Dedifferentiated amniotic fluid mesenchymal stem cell (primary cell): ENCODE measurements around the gene DGLUCY.
"Not testable (repeated sequence)": the region's sequence is repeated elsewhere in the genome, so short reads cannot be mapped to it uniquely, and the experiment has no call there.

ENCODE experiments used
- DNase-seq: peaks from one replicate; pipeline ENCODE4 v3.0.0-alpha.2; 2016; ENCODE audit errors: extremely low spot score

The DGLUCY gene

GRCh38 chr14:91233936-91234790, 120.3 kb downstream of the DGLUCY start:
- DNase-seq = no peak

GRCh38 chr14:91234791-91235114, 120.9 kb downstream of the DGLUCY start:
- no peak for DNase-seq

DNA sequence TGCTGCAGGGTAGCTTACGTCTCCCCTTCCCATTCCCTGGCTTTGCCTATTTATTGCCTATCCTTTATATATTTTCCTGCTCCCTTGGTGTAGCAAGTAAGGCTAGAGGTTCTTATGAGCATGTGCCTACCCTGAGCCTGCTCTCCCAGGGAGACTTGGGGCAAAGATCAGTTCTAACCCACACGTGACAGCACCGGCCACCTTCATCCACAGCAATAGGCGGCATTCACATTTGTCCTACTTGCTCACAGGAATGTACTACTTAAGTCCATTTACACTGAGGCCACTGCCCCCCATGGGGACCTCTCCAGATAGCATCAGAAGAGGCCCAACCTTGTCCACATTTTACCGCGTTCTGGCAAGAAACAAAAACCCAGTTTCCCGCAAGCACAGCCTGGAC, 122.0 kb downstream of the DGLUCY start:
- DNase-seq = no peak

- DNase-seq = peak; percentile 20
Observed at GRCh38 chr14:91237219-91237618, 123.3 kb downstream of the DGLUCY start.

DNA sequence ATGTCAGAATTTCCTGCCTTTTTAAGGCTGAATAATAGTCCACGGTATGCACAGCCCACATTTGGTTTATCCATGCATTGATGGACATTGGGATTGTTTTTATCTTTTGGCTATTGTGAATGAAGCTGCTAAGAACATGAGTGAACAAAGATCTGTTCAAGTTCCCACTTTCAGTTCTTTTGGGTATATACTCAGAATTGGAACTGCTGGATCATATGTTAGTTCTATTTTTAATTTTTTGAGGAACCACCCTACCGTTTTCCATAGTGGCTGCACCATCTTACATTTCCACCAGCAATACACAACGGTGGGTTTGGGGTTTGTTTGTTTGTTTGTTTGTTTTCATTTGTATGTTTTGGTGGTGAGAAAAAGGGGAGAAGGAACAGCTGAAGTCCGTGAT, 124.2 kb downstream of the DGLUCY start:
- DNase-seq = no peak

DNA sequence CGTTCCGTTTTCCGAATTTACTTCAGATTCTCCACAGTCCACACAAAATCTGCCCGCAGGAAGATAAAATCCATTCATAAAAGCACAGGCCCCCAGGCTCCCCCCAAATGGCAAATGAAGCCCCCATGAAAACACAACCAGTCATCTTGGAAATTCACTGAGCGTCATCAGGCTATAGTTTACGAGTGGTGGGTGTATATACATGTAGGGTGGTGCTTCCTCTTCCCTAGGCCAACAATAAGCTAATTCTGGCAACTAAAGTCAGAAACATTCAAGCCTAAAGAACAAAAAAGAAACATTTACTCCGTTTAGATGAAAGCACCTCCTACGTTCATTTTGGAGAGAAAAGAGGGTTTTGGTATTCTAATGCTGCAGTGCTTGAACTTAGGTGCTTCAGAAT, 124.8 kb downstream of the DGLUCY start:
- DNase-seq = no peak

GRCh38 chr14:91241863-91242262, 128.0 kb downstream of the DGLUCY start:
- no peak for DNase-seq

GRCh38 chr14:91242635-91243034, 128.8 kb downstream of the DGLUCY start:
- no peak for DNase-seq

GRCh38 chr14:91243074-91243471, 129.2 kb downstream of the DGLUCY start:
- no peak for DNase-seq

GRCh38 chr14:91244501-91244901, 130.6 kb downstream of the DGLUCY start, which contains the start of gene GPR68:
Gene GPR68, minus strand, starts transcription at chr14:91244704. Its CDS starts 9,654 bp downstream, at chr14:91235050.
- DNase-seq = peak; percentile 34

DNA sequence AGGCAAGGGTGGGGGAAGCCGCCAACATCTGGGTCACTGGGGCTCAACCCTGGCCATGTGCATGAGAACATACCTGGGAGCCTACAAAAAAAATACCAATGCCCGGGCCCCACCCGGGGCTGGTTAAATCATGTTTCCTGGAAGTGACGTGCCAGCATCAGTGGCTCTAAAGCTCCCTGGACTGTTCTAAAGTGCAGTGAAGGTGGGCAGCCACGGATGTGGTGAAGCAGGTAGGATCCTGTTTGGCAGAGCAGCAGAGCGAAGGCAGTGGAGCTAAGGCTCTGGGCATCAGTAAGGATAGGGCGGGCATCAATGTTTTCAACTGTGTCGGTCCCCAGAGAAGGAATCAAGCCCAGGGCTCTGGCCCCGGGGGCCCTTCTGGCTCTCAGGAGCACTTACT, 131.2 kb downstream of the DGLUCY start:
- no peak for DNase-seq

GRCh38 chr14:91245616-91246015, 131.7 kb downstream of the DGLUCY start:
- not testable (repeated sequence) for DNase-seq

- no peak for DNase-seq
Observed at GRCh38 chr14:91246051-91246852, 132.4 kb downstream of the DGLUCY start.

DNA sequence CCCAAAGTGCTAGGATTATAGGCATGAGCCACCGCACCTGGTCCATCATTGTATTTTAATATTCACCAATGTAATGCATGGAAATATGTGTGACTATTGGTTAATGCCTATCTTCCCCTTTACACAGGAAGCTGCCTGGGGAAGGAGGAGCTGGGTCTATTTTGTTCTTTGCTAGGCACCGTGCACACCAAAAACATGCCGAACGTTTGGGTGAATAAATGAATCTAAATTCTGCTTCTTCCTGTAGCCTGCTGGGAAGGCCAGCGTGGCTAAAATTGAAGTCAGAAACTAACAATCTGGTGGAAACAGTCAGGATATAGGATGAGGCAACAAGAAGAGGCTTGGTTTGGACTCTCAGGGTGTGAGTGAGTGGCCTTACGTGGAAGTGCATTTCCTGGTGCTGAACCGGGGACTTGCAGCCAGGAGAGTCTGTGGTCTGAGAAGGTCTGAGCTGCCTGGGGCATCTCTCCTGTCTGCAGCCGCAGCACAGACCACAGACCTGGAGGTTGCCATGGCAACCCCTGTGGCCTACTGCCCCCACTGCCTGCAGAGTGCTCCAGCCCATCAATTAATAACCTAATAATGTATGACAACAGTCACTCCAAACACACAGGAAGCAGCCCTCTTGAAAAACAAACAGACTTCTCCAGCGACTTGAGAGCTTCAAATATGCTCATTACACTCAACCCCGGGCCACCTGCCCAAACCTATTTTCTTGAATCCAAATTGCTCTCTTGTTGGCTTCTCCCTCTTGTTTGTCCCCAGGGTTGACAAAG, 136.2 kb downstream of the DGLUCY start:
- no peak for DNase-seq

DNA sequence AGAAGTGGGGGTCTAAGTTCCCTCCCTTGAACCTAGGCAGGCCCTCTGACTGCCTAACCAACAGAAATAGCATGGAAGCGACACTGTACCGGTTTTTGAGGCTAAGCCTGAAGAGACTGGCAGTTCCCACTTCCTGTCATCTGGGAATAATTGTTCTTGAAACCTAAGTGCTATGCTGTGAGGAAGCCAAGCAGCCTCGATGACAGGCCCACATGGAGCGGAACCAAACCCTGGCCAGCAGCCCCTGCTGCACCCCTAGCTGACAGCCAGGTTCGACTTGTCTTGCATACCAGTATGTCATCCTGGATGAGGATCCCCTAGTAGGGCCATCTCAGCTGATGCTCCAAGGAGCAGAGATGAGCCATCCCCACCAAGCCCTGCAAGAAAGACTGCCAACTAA, 137.0 kb downstream of the DGLUCY start:
- DNase-seq = no peak

GRCh38 chr14:91252871-91253794, 139.3 kb downstream of the DGLUCY start:
- no peak for DNase-seq

DNA sequence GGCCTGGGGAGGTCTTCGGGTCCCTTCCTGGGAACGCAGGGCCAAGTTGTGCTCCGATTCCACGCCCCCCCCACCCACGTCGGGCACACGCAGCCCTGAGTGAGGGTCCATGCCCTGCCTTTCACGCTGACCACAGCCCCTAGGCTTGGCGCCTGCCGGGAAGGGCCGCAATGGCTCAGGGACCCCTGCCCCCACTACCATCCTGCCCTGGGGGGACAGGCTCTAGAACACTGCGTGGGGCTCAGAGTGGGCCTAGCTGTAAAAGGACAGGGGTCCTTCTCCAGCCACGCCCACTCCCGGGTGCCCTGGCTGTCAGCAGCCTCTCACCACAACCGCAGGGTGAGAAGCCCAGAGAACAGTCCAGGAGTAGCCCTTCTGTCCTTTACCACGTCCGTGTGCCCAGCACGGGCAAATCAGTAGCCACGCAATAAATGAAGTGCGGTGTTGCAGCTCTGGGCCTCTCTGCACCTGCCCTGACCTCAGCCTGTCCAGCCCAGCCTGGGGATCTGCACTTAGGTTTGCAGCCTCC, 140.0 kb downstream of the DGLUCY start:
- no peak for DNase-seq

- DNase-seq = no peak
Observed at GRCh38 chr14:91254461-91254860, 140.6 kb downstream of the DGLUCY start.

DNA sequence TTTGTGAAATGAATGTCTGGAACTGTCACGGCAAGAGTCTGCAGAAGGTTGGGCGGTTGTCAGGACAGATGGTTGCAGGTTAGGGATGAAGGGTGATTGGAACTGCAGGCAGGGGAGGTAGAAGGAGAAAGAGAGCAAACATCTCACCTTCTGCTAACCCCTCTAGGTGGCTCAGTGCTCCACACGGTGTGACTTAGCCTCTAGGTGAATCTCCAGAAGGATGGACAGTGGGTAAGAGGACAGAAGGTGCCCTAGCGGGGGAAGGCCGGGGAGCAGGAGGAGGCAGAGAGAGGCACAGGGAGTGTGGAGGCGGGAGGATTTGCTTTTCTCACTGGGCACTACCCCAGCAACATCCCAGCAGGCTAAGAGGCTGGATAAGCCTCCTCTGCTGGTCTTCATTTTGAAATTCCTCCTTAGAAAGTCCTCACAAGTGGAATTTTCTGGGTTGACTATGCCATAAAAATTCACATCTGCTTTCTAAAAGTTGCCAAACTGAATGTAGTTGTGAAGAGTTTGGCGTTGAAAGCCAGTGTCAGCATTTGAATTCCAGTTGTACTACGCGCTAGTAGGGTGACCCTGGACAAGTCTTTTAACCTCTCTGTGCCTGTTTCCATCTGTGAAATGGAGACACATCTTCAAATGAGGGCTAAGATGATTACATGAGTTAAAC, 141.3 kb downstream of the DGLUCY start:
- no peak for DNase-seq

GRCh38 chr14:91256661-91257060, 142.8 kb downstream of the DGLUCY start:
- no peak for DNase-seq
